Esophagus muscularis mucosa (tissue), 4 donors: ENCODE measurements around the gene CAMKMT. TPM values are rescaled to one million over a fixed set of nuclear protein-coding genes. Genes with fewer than 3 reads are reported as not detected.
"Not testable (repeated sequence)": the region's sequence is repeated elsewhere in the genome, so short reads cannot be mapped to it uniquely, and the experiment has no call there.

Experiments used
- DNase-seq: peaks from one replicate; pipeline ENCODE4 v3.0.0-alpha.2; 2017; ENCODE audit errors: extremely low spot score
- H3K27ac ChIP-seq, 4 donors: fragments of 200-600 bp; sonication (generic); replicated peaks in 1 of 4; 1 replicate in 3 of 4; 2 replicates in 1 of 4; pipeline ENCODE4 v1.5.1; 2016 to 2019; ENCODE audit warnings: mild to moderate bottlenecking in 1 of 4
- H3K27me3 ChIP-seq, 4 donors: fragments of 200-600 bp; sonication (generic); one replicate each; pipeline versions ENCODE4 v1.5.1 to v1.6.0; 2016 to 2019
- H3K36me3 ChIP-seq, 4 donors: fragments of 200-600 bp; sonication (generic); one replicate each; pipeline ENCODE4 v1.5.1; 2016 to 2019
- H3K4me1 ChIP-seq, 4 donors: fragments of 200-600 bp; sonication (generic); one replicate each; pipeline ENCODE4 v1.5.1; 2016 to 2019
- H3K4me3 ChIP-seq, 4 donors: fragments of 200-600 bp; sonication (generic); 1 replicate in 2 of 4; 2 replicates in 2 of 4; pipeline ENCODE4 v1.5.1; 2016 to 2019; ENCODE audit warnings: mild to moderate bottlenecking in 4 of 4, moderate library complexity in 1 of 4
- H3K9me3 ChIP-seq, 4 donors: fragments of 200-600 bp; sonication (generic); 1 replicate in 3 of 4; 2 replicates in 1 of 4; pipeline ENCODE4 v1.5.1; 2016 to 2019
- EP300 ChIP-seq: sonication (generic); formaldehyde crosslinking; IDR thresholded peaks from one replicate; pipeline ENCODE4 v1.6.1; 2017; ENCODE audit warnings: antibody characterized with exemption
- POLR2A ChIP-seq: fragments of 450-650 bp; IDR thresholded peaks from one replicate; pipeline ENCODE4 v1.6.1; 2017; ENCODE audit warnings: antibody characterized with exemption, moderate library complexity, mild to moderate bottlenecking, low read depth
- POLR2AphosphoS5 ChIP-seq, 2 donors: sonication (generic); formaldehyde crosslinking; IDR thresholded peaks; one replicate each; pipeline ENCODE4 v1.6.1; 2017; ENCODE audit warnings: antibody characterized with exemption in 2 of 2
- WGBS: methylation state at CpG from one replicate; pipeline ENCODE4 v1.1.5; 2018; 5-methylcytosine and 5-hydroxymethylcytosine counted together
- intact Hi-C: fragments of 100-400 bp; cut with DNase I; formaldehyde crosslinking; loops from one replicate; pipeline ENCODE4 v1.15.1; 2023
- total RNA-seq, 4 donors: library from RNA; depleted of rRNA; stranded (reverse); fragments of >200 nt; gene quantifications; one replicate each; pipeline versions ENCODE4 v1.1.0 to v1.2.1, GENCODE V29; 2016
- TF ChIP-seq, protein P1 (sequence below), 3 experiments: fragments of 200-600 bp in 2 of 3; fragments of 450-650 bp in 1 of 3; sonication (generic) in 2 of 3; IDR thresholded peaks; one replicate each; pipeline ENCODE4 v1.5.1; 2017 to 2019; ENCODE audit warnings: antibody characterized with exemption in 3 of 3, mild to moderate bottlenecking in 2 of 3, moderate library complexity in 1 of 3

CAMKMT gene
- total RNA-seq, 4 donors from 2014 or later = 5.8 to 8.3 (median 6.9) TPM

DNA sequence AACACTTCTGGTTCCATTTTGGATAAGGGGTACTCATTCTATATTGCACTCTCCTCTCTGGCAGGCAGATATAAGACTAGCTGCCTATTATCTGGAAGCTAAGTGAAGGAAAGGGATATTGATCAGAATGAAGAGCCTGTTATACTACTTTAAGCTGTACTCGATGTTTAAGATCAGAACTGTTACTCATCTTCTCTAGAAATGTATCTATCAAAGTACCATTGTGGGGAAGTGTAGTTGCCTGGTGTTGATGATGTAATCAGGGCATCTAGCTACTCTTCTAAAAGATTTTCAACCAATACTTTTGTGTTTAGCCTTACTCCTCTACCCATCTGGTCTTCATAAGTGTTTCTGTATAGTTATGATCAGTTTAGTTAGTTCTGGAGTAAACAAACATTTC lies 5.8 kb downstream of the CAMKMT start:
- H3K27ac ChIP-seq = no peak overlapping the region
- no peak overlapping the region for H3K4me3 ChIP-seq
- no peak for DNase-seq
- H3K4me1 ChIP-seq = peaks cover 4 to 8% (median 7%) of the 10 kb centered on the region in 4 donors
- no peaks in the 10 kb centered on the region for H3K27me3 ChIP-seq
- 88% methylated on average over 1 of the region's 1 CpG for WGBS
- no peaks in the 10 kb centered on the region for H3K36me3 ChIP-seq
- TF ChIP-seq POLR2AphosphoS5 (IDR thresholded peaks at IDR 0.05) (no peak), POLR2A (no peak), EP300 (no peak)
- TF ChIP-seq, protein P1, sequence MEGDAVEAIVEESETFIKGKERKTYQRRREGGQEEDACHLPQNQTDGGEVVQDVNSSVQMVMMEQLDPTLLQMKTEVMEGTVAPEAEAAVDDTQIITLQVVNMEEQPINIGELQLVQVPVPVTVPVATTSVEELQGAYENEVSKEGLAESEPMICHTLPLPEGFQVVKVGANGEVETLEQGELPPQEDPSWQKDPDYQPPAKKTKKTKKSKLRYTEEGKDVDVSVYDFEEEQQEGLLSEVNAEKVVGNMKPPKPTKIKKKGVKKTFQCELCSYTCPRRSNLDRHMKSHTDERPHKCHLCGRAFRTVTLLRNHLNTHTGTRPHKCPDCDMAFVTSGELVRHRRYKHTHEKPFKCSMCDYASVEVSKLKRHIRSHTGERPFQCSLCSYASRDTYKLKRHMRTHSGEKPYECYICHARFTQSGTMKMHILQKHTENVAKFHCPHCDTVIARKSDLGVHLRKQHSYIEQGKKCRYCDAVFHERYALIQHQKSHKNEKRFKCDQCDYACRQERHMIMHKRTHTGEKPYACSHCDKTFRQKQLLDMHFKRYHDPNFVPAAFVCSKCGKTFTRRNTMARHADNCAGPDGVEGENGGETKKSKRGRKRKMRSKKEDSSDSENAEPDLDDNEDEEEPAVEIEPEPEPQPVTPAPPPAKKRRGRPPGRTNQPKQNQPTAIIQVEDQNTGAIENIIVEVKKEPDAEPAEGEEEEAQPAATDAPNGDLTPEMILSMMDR (IDR thresholded peaks at IDR 0.05) = no peak
- no peaks in the 10 kb centered on the region for H3K9me3 ChIP-seq
- intact Hi-C loops = no loop called here

DNA sequence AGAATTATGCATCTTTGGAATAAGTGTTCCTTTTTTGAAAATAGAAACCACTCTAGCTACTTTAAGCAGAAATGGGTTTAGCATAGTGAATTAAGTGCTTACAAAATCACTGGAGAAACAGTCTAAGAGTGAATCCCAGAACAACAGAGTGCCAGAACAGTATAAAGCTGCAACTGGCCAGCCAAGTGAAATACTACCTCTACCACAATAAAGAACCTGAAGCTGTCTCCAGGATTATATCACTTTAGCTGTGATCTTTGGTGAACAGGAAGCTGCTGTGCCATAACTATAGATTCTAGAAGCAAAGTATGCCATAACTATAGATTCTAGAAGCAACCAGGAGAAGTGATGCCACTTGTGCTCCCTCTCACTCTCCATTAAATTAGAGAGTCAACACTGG lies 7.6 kb downstream of the CAMKMT start:
- H3K9me3 ChIP-seq = no peaks in the 10 kb centered on the region
- intact Hi-C loops = no loop called here
- no peak overlapping the region for H3K27ac ChIP-seq
- TF ChIP-seq POLR2AphosphoS5 (IDR thresholded peaks at IDR 0.05) (no peak), POLR2A (no peak), EP300 (no peak)
- TF ChIP-seq, protein P1 (IDR thresholded peaks at IDR 0.05) = no peak
- no peaks in the 10 kb centered on the region for H3K4me1 ChIP-seq
- DNase-seq = no peak
- no peaks in the 10 kb centered on the region for H3K27me3 ChIP-seq
- peaks cover 0 to 5% (median 0%) of the 10 kb centered on the region in 4 donors for H3K36me3 ChIP-seq
- no peak overlapping the region for H3K4me3 ChIP-seq

DNA sequence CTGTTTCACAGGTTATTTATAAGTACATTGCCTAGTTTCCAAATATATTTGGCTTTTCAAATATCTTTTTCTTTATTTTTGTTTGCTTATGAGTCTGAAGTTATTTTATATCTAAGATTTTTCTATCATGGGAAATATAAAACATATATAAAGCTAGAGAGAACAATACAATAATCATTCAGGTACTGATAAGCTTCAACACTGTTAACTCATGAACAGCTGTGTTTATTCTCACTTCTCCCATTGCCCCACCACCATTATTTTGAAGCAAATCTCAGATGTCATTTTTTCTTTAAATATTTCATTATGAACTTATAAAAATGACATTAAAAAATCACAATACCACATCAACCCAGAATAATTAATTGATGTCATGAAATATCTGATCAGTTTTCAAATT lies 9.7 kb downstream of the CAMKMT start:
- H3K36me3 ChIP-seq = peaks cover 0 to 14% (median 0%) of the 10 kb centered on the region in 4 donors
- TF ChIP-seq, protein P1 (IDR thresholded peaks at IDR 0.05) = no peak
- no peak for TF ChIP-seq POLR2AphosphoS5 (IDR thresholded peaks at IDR 0.05)
- intact Hi-C loops = no loop called here
- no peak for DNase-seq
- no peak overlapping the region for H3K4me3 ChIP-seq
- no peaks in the 10 kb centered on the region for H3K4me1 ChIP-seq
- H3K27me3 ChIP-seq = no peaks in the 10 kb centered on the region
- no peak overlapping the region for H3K27ac ChIP-seq
- no peaks in the 10 kb centered on the region for H3K9me3 ChIP-seq

DNA sequence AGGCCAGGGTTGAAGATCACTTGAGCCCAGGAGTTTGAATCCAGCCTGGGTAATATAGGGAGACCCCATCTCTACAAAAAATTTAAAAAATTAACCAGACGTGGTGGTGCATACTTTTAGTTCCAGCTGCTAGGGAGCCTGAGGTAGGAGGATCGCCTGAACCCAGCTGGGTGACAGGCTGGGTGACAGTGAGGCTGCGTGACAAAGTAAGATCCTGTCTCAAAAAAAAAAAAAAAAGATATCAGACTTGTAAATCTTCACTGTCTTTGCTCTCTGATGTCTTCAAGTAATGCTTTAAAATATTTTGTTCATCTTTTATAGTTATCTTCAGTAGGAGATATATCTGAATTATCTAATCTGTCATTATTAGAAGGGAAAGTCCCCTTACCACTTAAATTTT lies 10.5 kb downstream of the CAMKMT start:
- Histone ChIP-seq H3K9me3 (no peaks in the 10 kb centered on the region), H3K4me1 (no peaks in the 10 kb centered on the region), H3K4me3 (no peak overlapping the region), H3K27me3 (no peaks in the 10 kb centered on the region), H3K27ac (no peak overlapping the region), H3K36me3 (peaks cover 0 to 14% (median 0%) of the 10 kb centered on the region in 4 donors)
- TF ChIP-seq EP300 (no peak), POLR2AphosphoS5 (IDR thresholded peaks at IDR 0.05) (no peak), POLR2A (no peak)
- TF ChIP-seq, protein P1 (IDR thresholded peaks at IDR 0.05) = no peak
- WGBS = 89% methylated on average over 3 of the region's 3 CpGs
- DNase-seq = no peak
- intact Hi-C loops = no loop called here

DNA sequence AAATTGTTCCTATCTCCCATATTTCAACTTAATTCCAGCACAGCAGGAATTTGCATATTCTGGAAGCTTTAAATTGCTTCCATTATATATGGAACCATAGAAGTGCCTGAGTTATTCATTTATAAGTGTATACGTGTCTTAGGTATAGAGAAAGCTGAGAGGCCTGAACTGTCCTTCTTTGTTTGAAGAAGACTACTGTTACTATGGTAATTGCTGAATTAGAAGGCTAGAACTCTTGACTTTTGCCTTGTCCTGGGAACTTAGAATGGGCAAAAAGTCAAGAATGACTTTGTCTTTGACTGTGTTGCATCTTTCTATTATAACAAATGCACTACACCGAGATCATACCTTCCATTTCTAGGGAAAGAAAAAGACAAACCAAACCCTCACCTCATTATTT lies 15.7 kb downstream of the CAMKMT start:
- DNase-seq = no peak
- peaks cover 0 to 17% (median 0%) of the 10 kb centered on the region in 4 donors for H3K36me3 ChIP-seq
- no peaks in the 10 kb centered on the region for H3K4me1 ChIP-seq
- no peak overlapping the region for H3K27ac ChIP-seq
- intact Hi-C loops = no loop called here
- H3K27me3 ChIP-seq = no peaks in the 10 kb centered on the region
- TF ChIP-seq, protein P1 (IDR thresholded peaks at IDR 0.05) = no peak
- no peak for TF ChIP-seq POLR2A
- TF ChIP-seq EP300 = no peak
- TF ChIP-seq POLR2AphosphoS5 (IDR thresholded peaks at IDR 0.05) = no peak
- 97% methylated on average over 2 of the region's 2 CpGs for WGBS
- H3K9me3 ChIP-seq = no peaks in the 10 kb centered on the region
- no peak overlapping the region for H3K4me3 ChIP-seq

DNA sequence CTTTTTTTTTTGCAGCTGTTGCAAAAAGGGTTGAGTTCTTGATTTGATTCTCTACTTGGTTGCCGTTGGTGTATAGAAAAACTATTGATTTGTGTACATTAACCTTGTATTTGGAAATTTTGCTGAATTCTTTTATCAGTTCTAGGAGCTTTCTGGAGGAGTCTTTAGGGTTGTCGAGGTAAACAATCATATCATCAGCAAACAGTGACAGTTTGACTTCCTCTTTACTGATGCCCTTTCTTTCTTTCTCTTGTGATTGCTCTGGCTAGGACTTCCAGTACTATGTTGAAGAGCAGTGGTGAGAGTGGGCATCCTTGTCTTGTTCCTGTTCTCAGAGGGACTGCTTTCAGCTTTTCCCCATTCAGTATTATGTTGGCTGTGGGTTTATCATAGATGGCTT lies 23.5 kb downstream of the CAMKMT start:
- H3K4me3 ChIP-seq, H3K9me3 ChIP-seq, DNase-seq, H3K27ac ChIP-seq, H3K27me3 ChIP-seq, intact Hi-C loops, H3K4me1 ChIP-seq: not testable (repeated sequence)
- peaks cover 0 to 11% (median 3%) of the 10 kb centered on the region in 4 donors for H3K36me3 ChIP-seq
- 79% methylated on average over 2 of the region's 2 CpGs for WGBS
